Measurements from ENCODE around the gene DIP2C. TPM values are rescaled to one million over a fixed set of nuclear protein-coding genes. Genes with fewer than 3 reads are reported as not detected.
A peak's percentile ranks its signal among the peaks of the same experiment; 100 is the strongest.

The DIP2C gene
- total RNA-seq, 3 donors from 2014 or later, result 8.0 to 72.0 (median 8.5) TPM

DNA sequence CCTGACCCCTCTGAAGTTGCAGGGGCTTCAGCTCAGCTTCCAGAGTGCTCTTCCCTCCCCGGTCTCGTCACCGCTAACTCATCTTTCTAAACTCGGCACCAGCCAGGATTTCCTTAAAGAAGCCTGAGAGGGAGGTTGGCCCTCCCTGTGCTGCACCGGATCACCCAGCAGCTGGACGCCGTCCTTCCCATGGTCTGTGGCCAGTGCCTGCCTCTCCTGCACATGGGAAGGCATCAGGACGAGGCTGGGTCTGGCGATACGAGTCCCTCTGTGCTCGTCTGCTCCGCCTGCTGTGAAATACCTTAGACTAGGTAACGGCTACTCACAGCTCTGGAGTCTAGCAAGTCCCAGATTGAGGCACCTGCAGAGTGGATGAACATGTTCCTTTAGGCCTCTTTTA is 375.1 kb downstream of the DIP2C start:
- no peaks in the 10 kb centered on the region for H3K9me3 ChIP-seq
- intact Hi-C loops (cut with DNase I, micrococcal nuclease), result no loop called here
- peaks cover 5% of the 10 kb centered on the region for H3K4me1 ChIP-seq (ENCODE audit: low read depth)
- DNase-seq (no peak), ATAC-seq (peak; percentile 26)
- H3K4me3 ChIP-seq, result no peak overlapping the region
- H3K36me3 ChIP-seq (ENCODE audit: low read depth), result no peaks in the 10 kb centered on the region
- no peak for TF ChIP-seq CTCF (IDR thresholded peaks at IDR 0.05)

DNA sequence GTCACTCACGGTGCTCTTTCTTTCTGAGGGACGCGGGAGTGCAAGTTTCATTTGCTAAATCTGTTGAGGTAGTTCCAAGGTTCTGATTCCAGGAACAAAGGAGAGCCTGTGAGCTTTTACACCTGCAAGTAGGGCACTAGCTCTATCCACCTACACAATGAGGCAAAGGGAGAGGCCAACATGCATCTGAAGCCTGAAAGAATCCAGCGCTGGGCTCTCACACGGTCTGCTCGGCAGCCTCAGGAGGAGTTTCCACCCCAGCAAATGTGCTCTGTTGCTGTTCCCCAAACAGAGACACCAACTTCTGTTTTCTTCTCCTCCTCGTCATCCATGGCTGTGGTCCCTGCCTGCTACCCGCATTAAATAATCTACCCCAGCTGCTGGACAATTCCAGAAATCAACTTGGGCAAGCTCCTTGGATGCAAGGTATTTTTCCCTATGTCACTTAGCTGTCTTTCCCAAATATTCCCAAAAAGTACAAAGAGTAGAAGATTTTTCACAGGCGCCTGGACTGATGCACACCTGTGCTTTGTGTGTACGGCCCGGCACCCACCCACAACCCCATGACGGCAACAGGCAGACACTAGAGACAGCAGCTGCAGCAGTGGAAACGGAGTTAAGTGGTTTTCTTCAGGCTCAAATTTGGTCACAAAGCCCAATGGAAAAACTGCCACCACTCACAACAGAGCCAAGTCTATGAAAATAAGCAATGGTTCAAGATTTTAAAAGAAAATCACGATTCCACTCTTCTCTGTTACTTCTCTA is 377.4 kb downstream of the DIP2C start:
- TF ChIP-seq CTCF (IDR thresholded peaks at IDR 0.05), result no peak
- DNase-seq (no peak), ATAC-seq (no peak)
- Histone ChIP-seq H3K36me3 (ENCODE audit: low read depth) (no peaks in the 10 kb centered on the region), H3K4me3 (no peak overlapping the region), H3K4me1 (ENCODE audit: low read depth) (peaks cover 4% of the 10 kb centered on the region), H3K9me3 (no peaks in the 10 kb centered on the region)
- intact Hi-C loops (cut with DNase I, micrococcal nuclease), result no loop called here

- Histone ChIP-seq H3K4me3 (no peak overlapping the region), H3K4me1 (ENCODE audit: low read depth) (peaks cover 4% of the 10 kb centered on the region), H3K36me3 (ENCODE audit: low read depth) (no peaks in the 10 kb centered on the region), H3K9me3 (no peaks in the 10 kb centered on the region)
- DNase-seq (no peak), ATAC-seq (no peak)
- intact Hi-C loops (cut with DNase I, micrococcal nuclease), result no loop called here
- TF ChIP-seq CTCF (IDR thresholded peaks at IDR 0.05), result no peak
Measured at GRCh38 chr10:310976-311639, 378.4 kb downstream of the DIP2C start.

DNA sequence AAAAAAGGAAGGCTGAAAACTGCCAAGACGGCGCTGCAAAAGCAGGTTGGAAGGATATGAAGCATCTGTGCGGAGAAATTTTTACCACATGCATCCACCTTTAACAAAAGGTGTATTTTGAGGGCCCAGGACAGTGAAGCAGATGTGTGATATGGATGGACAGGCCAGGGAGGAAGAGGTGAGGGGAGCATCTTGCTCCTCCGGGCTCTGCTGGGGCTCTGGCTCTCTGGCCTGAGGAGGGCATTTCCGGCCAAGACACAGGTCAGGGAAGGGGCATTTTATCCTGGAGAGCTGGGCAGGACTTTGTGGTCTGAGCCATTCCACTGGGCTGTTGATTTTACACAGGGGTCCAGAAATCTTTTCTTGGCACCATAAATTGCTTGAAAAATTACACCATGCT is 379.1 kb downstream of the DIP2C start:
- no peak for TF ChIP-seq CTCF (IDR thresholded peaks at IDR 0.05)
- no peak overlapping the region for H3K4me3 ChIP-seq
- H3K4me1 ChIP-seq (ENCODE audit: low read depth), result peaks cover 4% of the 10 kb centered on the region
- no peaks in the 10 kb centered on the region for H3K9me3 ChIP-seq
- intact Hi-C loops (cut with DNase I, micrococcal nuclease), result no loop called here
- ATAC-seq, result no peak
- no peak for DNase-seq
- H3K36me3 ChIP-seq (ENCODE audit: low read depth), result no peaks in the 10 kb centered on the region

- H3K36me3 ChIP-seq (ENCODE audit: low read depth), result no peaks in the 10 kb centered on the region
- no peaks in the 10 kb centered on the region for H3K9me3 ChIP-seq
- DNase-seq, result peak in 2 of 3 donors; percentile 14 to 51
- intact Hi-C loops (cut with DNase I, micrococcal nuclease), result no loop called here
- ATAC-seq, result peak; percentile 77
- H3K4me1 ChIP-seq (ENCODE audit: low read depth), result peaks cover 4% of the 10 kb centered on the region
- H3K4me3 ChIP-seq, result no peak overlapping the region
- no peak for TF ChIP-seq CTCF (IDR thresholded peaks at IDR 0.05)
Measured at GRCh38 chr10:308572-309085, 380.8 kb downstream of the DIP2C start.

Data from mucosa of descending colon (tissue), 3 donors.